GM18861 (cell line): ENCODE data around the gene P2RX4.
"Not testable (repeated sequence)": the region's sequence is repeated elsewhere in the genome, so short reads cannot be mapped to it uniquely, and the experiment has no call there.

ENCODE experiments used
- ATAC-seq: cut with Tn5 transposase; IDR thresholded peaks from one replicate; pipeline ENCODE4 v1.9.1; 2021; ENCODE audit not compliant: unreplicated experiment

The P2RX4 gene

DNA sequence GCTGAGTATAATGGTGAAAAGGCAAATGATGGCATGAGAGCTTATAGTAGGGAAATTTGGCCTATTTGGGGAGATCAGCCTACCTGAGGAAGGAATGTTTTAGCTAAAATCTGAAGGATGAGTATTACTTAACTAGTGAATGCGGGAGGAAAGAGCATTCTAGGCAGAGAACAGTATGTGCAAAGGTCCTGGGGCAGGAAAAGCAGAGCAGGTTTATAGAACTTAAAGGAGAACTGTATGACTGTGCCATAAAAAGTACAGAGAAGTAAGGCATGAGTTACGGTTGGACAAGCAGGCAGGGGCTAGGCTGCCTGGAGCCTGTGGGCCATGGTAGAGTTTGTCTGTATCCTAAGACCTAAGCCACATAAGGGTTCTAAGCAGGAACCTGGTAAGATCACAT is 21.7 kb upstream of the P2RX4 start:
- no peak for ATAC-seq

DNA sequence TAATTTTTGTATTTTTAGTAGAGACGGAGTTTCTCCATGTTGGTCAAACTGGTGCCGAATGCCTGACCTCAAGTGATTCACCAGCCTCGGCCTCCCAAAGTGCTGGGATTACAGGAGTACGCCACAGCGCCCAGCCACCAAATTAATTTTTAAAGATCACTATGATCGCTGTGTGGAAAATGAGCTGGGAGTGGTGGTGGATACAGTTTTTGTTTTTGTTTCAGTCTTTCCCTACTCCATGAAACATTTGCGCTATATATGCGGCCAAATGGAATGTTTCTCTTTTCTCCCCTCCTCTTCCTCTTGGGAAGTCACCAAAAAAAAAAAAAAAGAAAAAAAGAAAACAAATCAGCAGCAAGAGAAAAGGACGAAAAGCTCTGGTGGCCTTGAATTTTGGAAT is 20.8 kb upstream of the P2RX4 start:
- ATAC-seq = no peak

DNA sequence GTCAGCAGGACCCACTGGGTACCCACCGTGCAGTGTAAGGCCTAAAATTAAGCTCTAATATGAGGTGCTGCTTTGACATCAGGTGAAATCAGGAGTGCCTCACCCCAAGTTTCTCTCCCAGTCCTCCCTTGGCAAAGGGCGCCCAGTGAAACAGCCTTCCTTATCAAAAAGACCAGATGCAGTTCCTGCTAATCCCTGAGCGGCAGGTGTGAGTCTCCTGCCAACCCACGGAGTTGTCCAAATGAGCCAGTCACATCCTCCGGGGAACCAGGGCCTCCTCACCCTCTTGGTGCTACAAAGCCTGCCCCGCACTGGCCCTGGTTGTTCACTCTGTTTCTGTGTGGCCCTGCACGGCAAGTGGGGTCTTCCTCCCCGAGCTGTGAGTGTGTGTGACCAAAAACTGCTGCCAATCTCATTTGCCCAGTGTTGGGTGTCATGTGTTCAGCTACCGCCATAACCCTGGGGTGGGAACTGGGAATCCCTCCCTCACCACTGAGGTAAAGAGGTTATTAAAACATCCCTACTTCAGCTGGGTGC is 20.2 kb upstream of the P2RX4 start:
- no peak for ATAC-seq

DNA sequence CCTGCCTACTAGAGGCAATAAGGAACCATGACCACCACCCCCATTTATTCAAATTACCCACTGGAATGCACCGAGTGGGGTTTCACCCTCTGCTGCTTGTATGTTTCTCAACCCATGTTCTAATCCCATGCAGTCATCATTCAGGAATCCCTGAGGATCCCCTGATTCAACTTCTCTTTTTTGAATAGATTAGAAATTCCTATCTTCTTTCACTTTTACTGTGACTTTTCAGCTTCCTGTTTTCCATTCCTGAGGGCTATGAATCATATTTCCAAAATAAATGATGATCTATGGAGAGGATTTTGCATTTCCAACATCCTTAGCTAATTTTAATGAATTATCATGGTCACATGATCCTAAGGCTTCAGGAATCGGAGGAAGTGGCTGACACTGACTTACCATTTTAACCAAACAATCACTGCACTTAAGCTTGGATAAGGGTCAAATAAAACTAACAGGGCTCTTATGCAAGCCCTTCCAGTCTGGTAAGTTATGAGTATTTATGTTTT is 19.4 kb upstream of the P2RX4 start:
- no peak for ATAC-seq

DNA sequence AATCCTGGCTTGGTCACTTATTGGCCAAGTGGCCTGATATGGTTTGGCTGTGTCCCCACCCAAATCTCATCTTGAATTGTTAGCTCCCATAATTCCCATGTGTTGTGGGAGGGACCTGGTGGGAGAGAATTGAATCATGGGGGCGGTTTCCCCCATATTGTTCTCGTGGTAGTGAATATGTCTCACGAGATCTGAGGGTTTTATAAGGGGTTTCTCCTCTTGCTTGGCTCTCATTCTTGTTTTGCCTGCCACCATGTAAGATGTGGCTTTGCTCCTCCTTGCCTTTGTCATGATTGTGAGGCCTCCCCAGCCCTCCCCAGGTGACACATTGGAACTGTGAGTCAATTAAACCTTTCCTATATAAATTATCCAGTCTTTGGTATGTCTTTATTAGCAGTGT is 18.8 kb upstream of the P2RX4 start:
- ATAC-seq = no peak

DNA sequence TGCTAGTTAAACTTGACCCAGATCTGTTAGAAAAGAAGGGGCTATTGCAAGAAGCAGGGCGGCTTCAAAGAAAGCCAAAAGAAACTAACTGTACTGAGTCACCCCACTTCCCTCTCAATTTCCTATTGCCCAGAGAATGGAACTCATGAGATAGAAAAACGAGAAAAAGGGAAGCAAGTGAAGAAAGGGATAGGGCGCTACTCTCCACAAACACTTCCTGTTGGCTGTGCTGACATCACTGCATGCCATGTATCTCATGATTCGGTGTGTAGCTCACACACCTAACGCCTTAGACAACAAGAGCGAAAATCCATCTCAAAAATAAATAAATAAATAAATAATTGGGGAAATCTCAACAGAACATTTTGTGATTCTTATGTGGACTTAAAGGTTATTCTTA is 13.0 kb upstream of the P2RX4 start:
- ATAC-seq = no peak

DNA sequence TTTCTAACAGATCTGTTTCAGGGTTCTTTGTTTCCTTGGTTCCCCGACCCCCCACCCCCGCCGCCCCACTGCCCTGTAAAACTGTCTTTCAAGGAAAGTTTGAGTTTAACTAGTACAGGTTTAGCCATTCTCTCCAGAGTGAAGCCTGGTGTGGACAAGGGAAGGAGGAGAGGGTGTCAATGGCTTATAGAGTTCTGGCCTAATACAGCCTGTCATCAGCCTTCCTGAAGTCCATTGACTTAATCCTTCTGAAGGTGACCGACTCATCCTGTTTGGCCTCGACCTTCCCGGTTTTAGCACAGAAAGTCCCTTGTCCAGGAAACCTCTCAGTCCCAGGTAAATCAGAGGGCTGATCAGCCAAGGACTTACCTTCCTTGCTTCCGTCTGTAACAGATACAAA is 11.0 kb upstream of the P2RX4 start:
- no peak for ATAC-seq

DNA sequence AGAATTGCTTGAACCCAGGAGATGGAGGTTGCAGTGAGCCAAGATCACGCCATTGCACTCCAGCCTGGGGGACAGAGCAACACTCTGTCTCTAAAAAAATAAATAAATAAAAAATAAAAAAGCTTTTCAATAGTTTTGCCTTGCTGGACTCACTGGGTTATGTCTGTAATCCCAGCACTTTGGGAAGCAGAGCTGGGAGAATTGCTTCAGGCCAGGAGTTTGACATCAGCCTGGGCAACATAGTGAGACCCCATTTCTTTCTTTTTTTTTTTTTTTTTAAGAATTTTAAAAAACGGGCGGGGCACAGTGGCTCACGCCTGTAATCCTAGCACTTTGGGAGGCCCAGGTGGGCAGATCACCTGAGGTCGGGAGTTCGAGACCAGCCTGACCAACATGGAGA is 8.8 kb upstream of the P2RX4 start:
- not testable (repeated sequence) for ATAC-seq

DNA sequence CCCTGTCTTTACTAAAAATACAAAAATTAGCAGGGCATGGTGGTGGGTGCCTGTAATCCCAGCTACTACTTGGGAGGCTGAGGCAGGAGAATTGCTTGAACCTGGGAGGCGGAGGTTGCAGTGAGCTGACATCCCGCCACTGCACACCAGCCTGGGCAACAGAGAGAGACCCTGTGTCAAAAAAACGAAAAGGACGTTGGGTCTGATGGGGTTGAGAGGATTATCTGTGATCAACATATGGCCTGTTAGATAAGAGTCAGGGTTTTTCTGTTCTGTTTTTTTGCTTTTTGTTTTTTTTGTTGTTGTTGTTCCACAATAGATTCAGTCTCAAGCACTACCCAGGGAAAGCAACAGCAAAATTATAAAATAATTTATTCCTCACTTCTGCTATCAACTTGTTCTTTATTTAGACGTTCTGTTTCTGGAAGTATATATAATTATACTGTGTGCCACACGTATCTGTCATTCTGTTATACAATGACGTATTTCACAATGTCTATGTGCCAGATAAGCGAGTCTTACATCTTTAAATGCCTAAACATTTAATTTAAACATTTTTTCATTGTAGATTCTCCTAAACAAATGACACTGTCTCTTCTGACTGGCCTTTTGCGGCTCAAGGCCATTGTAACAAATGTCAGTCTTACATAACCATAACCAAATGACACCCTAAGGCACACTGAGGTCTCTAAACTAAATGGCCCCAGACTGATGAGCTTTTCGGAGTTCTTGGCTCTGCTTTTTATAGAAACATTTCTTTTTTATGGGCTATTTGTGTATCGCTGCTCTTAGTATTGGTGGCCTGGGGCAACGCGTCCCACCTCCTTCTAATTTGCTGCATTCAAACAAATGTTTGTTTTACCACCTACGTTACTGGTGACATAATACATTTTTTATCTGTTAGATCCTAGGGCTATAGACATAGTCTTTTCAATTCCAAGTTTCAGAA is 7.2 kb upstream of the P2RX4 start:
- no peak for ATAC-seq

DNA sequence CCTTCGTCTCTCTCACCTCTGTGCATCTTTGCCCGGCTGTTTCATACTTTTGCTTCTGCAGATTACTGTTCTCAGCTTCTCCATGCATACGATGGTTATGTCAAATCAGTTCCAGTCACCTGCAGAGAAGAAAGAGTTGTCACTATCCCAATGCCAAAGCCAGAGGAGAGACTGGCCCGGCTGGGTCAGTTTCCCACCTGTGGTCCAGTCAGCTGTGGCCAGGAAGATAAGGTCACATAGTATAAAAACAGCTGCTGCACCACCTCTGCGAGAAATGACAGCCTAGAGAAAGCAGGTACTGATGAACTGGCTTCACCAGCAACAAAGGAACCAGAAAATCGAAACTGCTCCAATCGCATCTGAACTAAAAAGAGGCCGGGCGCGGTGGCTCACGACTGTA is 6.4 kb upstream of the P2RX4 start:
- ATAC-seq = no peak

DNA sequence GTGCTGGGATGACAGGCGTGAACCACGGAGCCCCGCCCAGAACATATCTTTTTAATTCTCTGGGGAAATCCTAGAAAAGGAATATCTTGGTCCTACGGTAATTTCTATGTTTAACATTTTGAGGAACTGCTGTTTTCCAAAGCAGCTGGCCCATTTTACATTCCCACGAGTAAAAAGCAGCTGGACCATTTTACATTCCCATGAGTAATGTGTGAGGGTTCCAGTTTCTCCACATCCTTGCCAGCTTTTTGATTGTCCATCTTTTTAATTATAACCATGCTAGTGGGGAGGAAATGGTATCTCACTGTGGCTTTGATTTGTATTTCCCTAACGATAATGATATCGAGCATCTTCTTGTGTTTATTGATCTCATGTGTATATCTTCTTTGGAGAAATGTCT is 4.4 kb upstream of the P2RX4 start:
- no peak for ATAC-seq

DNA sequence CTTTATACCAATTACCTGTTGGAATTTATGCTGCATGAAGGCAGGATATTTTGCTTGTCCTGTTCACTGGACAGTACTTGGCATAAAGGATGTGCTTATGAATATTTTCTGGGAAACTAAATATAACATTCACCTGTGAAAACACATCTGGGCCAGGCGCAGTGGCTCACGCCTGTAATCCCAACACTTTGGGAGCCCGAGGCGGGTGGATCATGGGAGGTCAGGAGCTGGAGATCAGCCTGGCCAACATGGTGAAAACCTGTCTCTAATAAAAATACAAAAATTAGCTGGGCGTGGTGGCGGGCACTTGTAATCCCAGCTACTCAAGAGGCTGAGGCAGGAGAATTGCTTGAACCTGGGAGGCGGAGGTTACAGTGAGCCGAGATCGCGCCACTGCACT is 1.4 kb upstream of the P2RX4 start:
- not testable (repeated sequence) for ATAC-seq

DNA sequence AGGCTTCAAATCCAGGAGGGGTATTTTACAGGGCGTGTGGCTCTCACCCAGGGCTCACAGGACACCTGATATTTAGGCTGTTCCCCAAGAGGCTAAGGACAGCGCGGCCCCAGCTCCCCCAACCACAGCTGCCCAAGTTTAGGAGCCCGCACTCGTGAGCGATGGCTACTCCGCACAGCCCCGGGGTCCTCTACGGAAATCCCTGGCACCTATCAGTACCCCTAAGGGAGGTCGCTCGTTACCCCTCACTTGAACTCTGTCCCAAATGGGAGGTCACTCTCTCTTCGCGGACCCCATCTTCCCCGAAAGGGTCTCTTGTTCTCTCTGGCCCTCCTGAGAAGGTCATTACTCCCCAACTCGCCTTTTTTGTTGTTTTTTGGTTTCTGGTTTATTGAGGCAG is 708 bp upstream of the P2RX4 start:
- ATAC-seq = no peak

DNA sequence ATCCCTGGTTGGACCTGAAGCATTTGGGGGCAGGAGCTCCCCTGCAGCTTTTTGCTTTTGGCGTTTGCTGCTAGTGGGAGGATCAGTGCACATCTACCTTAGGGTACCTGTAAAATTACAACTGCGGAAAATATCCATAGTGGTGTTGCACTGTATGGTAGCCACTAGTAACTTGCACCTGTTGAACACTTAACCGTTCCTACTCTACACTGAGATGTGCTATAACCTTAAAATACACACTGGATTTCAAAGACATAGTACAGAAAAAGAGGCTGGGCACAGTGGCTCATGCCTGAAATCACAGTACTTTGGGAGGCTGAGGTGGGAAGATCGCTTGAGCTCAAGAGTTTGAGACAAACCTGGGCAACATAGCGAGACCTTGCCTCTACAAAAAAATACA is 2.9 kb downstream of the P2RX4 start:
- ATAC-seq = no peak

DNA sequence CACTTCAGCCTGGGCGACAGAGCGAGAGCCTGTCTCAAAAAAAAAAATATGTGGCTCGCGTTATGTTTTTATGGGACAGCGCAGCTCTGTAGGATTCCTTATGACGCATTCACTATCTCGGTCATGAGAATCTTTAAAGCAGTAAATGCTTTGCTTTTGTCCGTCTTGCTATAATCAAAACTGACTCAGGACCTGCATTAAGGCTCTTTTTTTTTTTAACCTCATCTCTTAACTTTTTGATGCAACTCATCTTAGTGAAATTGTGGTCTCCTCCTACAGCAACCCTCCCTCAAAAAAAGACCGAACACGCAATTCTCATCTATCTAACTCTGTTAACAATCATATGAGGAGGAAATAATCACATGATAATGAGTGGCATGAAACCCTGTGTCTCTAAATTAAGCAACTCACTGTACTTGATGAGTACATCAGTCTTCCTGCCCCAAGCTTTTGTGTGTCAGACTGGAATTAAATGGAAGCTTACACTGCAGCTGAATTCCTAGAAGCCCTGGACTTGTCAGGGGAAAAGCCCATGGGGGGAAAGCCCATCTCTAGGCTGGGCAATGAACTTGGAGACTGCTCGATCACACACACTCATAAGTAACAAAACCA is 4.3 kb downstream of the P2RX4 start:
- no peak for ATAC-seq

DNA sequence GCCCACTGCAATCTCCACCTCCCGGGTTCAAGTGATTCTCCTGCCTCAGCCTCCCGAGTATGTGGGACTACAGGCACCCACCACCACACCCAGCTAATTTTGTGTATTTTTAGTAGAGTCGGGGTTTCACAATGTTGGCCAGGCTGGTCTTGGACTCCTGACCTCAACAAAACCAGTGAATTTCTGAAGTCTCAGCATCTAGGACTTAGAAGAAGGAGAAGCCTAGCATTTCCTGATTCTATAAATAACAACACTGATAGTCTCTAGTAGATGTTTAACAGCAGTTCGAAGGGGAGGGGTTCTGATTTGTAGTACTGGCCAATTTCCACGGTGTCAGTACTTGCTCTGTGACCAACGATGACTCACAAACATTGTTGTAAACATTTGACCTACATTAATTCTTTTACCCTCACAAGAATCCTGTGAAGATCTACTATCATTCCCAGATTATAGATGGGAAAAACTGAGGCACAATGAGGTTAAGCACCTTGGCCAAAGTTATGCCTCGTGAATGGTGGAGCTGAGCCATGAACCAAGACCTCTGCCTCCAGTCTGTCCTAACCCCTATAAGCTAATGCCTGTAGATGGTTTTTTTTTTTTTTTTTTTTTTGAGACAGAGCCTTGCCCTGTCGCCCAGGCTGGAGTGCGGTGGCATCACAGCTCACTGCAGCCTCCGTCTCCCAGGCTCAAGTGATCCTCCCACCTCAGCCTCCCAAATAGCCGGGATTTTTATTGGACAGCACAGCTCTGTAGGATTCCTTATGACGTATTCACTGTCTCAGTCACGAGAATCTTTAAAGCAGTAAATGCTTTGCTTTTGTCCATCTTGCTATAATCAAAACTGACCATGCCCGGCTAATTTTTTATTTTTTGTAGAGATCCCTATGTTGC is 5.2 kb downstream of the P2RX4 start:
- no peak for ATAC-seq

DNA sequence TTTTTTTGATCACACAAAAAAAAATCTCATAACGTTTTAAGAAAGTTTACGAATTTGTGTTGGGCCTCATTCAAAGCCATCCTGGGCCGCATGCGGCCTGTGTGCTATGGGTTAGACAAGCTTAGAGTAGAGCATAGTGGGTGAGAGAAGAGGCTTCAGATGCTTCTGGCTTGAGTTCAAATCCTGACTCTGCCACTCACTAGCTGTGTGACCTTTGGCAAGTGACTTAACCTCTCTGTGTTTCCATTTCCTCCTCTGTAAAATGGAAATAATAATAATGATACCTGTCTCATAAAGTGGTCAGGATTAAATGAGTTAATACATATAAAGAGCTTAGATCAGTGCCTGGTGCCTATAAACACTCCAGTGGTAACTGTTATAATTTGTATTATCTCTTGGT is 6.2 kb downstream of the P2RX4 start:
- ATAC-seq = no peak

DNA sequence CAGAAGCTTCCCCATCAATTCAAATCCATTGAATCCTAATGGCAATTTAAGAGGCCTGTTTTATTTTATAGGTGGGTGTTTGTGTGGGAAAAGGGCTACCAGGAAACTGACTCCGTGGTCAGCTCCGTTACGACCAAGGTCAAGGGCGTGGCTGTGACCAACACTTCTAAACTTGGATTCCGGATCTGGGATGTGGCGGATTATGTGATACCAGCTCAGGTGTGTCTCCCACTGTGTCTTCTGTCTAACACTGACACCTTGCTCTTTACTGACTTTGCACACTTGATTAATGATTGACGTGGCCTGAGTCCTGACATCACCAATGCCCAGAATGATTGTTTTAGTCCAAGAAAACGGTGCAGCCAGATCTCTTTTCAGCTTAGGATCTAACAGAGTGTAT is 7.1 kb downstream of the P2RX4 start:
- ATAC-seq = no peak

DNA sequence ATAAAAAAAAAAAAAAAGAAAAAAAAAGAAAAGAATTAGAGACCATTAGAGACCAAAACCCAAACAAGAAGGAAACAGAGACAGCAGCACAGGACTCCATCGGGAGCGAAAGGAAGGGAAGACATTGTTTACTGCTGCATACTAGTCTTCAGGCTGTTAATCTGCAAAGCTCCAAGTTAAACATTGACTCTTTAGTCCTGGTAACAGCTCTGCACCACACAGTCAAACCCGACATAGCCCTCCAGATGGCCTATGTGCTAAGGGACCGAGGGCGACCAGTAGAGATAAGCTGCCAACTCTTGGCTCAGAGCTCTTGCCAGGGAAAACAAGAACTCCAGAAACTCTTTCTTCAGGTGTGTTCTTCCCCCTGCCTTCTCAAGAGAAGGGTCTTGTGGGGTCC is 7.8 kb downstream of the P2RX4 start:
- ATAC-seq = no peak

DNA sequence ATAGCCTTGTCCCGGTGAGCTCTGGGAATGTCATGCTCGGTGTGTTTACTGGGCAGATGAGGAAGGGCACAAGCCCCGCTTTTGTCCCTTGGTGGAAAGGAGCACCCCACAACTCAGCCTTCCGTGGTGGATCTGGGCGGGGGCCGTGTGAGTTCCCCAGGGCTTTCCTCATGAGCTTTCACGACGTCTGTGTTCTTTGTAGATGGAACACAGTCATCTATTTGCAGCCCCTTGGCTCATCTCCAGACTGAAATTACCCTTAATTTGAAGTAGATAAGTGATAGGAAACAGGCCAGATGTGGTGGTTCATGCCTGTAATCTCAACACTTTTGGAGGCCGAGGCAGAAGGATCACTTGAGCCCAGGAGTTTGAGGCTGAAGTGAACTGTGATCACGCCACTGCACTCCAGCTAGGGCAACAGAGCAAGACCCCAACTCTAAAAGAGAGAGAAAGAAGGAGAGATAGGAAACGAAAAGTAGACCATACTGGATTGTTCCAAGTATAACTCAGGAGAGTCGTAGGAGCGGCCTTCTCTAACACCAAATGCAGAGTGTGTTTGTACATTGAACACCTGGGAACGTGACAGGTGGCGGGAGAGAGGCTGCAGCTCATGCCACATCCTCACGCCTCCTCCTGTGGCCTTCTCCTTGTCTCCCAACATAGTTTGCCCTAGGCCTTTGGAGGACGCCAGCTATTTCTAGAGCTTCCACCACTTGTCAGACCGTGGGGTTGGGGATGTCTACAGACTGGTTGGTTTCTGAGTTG is 8.8 kb downstream of the P2RX4 start:
- no peak for ATAC-seq
